ENCODE results near the gene C9orf57.

DNA sequence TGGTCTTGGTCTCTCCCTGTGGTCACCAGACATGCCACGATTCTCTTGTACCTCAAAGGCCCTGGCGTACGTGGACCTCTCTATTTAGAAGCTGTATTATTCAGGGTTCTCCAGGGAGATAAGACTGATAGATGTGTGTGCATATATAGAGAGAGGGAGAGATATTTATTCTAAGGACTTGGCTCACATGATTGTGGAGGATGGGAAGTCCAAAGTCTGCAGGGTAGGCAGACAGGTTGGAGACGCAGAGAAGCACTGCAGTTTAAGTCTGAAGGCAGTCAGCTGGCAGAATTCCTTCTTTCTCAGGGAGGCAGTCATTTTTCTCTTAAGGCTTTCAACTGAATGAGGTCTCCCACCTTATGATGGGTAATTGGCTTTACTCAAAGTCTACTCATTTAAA, 16.3 kb downstream of the C9orf57 start:
- TF ChIP-seq POLR2AphosphoS5 (IDR thresholded peaks at IDR 0.05) (no peak), POLR2A (IDR thresholded peaks at IDR 0.05) (no peak)
- TF ChIP-seq, protein P1, sequence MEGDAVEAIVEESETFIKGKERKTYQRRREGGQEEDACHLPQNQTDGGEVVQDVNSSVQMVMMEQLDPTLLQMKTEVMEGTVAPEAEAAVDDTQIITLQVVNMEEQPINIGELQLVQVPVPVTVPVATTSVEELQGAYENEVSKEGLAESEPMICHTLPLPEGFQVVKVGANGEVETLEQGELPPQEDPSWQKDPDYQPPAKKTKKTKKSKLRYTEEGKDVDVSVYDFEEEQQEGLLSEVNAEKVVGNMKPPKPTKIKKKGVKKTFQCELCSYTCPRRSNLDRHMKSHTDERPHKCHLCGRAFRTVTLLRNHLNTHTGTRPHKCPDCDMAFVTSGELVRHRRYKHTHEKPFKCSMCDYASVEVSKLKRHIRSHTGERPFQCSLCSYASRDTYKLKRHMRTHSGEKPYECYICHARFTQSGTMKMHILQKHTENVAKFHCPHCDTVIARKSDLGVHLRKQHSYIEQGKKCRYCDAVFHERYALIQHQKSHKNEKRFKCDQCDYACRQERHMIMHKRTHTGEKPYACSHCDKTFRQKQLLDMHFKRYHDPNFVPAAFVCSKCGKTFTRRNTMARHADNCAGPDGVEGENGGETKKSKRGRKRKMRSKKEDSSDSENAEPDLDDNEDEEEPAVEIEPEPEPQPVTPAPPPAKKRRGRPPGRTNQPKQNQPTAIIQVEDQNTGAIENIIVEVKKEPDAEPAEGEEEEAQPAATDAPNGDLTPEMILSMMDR (IDR thresholded peaks at IDR 0.05): no peak
